ENCODE data around the gene CEACAM6. TPM values are rescaled to one million over a fixed set of nuclear protein-coding genes. Genes with fewer than 3 reads are reported as not detected.

The CEACAM6 gene
- total and polyA plus RNA-seq, 9 of the 15 experiments (the other 6 are each of a cell fraction or from before 2014, with no cell fraction given): 0.24 TPM; not detected in 8

GRCh38 chr19:41795031-41795461, 39.7 kb downstream of the CEACAM6 start (continued):
- no peak for TF ChIP-seq PKNOX1 (IDR thresholded peaks at IDR 0.05)
- peak; percentile 30; the same call in 1 of the 2 replicates for TF ChIP-seq EHMT2 (IDR thresholded peaks at IDR 0.05)
- peak; percentile 26; the same call in 1 of the 2 replicates for TF ChIP-seq EGR1 (conservative IDR thresholded peaks at IDR 0.05)
- TF ChIP-seq NFRKB (IDR thresholded peaks at IDR 0.05; ENCODE audit: low read depth): no peak
- peak; percentile 35; the same call in 1 of the 2 replicates for TF ChIP-seq XRCC5 (IDR thresholded peaks at IDR 0.05; ENCODE audit: low read depth, low read length)
- no peak for TF ChIP-seq U2AF1 (optimal IDR thresholded peaks at IDR 0.05; ENCODE audit: low read depth, low read length)

- H3K27ac ChIP-seq (ENCODE audit: extremely low read depth, low read depth, low read length): no peak within 1 kb of the TSS
- H3K9me3 ChIP-seq (replicated peaks; ENCODE audit: control insufficient read depth, insufficient read depth, low read depth, low read length): no peaks in the 10 kb centered on the region
- no peak within 1 kb of the TSS for H2AFZ ChIP-seq (ENCODE audit: low read depth, low read length)
- intact Hi-C loops (cut with micrococcal nuclease) (no loop called here), in situ Hi-C loops (cut with MboI) (loop anchor here (10.0 kb wide), 1 partner anchor 158 kb away; the partner anchor contains the start of gene RABAC1)
- H3K79me2 ChIP-seq (ENCODE audit: control insufficient read depth, insufficient read depth, low read length): no peaks in the 10 kb centered on the region
- DNase-seq (ENCODE audit: extremely low read depth in 1 of 4, low spot score in 3 of 4) (no peak), ATAC-seq (no peak), FAIRE-seq (no peak)
- POLR2A ChIA-PET: interaction anchor here (0.8 kb wide), 1 partner anchor 26 kb away, joined by 3 read pairs; no protein-coding TSS in a partner anchor
- H3K36me3 ChIP-seq (ENCODE audit: control insufficient read depth, insufficient read depth, low read length): no peaks in the 10 kb centered on the region
- peaks cover 2 to 25% of the 10 kb centered on the region in 2 experiments; a peak in 2 of 5 replicates for H3K27me3 ChIP-seq (ENCODE audit: control insufficient read depth in 2 of 2, insufficient read depth in 2 of 2, low read length in 2 of 2)
- H3K4me2 ChIP-seq (ENCODE audit: insufficient read depth, low read length): no peak within 1 kb of the TSS
- H3K4me1 ChIP-seq (replicated peaks in 1 of 2; ENCODE audit: control insufficient read depth in 2 of 2, insufficient read depth in 2 of 2, low read length in 2 of 2): no peaks in the 10 kb centered on the region
- H3K9ac ChIP-seq (ENCODE audit: insufficient read depth in 1 of 2, low read depth in 2 of 2, low read length in 2 of 2): no peak within 1 kb of the TSS
- H4K20me1 ChIP-seq (replicated peaks; ENCODE audit: control insufficient read depth, insufficient read depth, low read length): no peaks in the 10 kb centered on the region
- BruUV-seq (replicated peaks): no TSS peak
- CTCF ChIA-PET (ENCODE audit: low intra/inter-chr PET ratio): no interaction called here
- H3K9me1 ChIP-seq (ENCODE audit: control insufficient read depth, insufficient read depth, low read length): no peaks in the 10 kb centered on the region
- H3K4me3 ChIP-seq: no peak within 1 kb of the TSS
- TF ChIP-seq IRF2 (CRISPR knock-in tag; IDR thresholded peaks at IDR 0.05): no peak
- TF ChIP-seq, protein P1, sequence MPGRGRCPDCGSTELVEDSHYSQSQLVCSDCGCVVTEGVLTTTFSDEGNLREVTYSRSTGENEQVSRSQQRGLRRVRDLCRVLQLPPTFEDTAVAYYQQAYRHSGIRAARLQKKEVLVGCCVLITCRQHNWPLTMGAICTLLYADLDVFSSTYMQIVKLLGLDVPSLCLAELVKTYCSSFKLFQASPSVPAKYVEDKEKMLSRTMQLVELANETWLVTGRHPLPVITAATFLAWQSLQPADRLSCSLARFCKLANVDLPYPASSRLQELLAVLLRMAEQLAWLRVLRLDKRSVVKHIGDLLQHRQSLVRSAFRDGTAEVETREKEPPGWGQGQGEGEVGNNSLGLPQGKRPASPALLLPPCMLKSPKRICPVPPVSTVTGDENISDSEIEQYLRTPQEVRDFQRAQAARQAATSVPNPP (IDR thresholded peaks at IDR 0.05; ENCODE audit: borderline replicate concordance, insufficient read depth, insufficient read length): no peak
- TF ChIP-seq, protein P2, sequence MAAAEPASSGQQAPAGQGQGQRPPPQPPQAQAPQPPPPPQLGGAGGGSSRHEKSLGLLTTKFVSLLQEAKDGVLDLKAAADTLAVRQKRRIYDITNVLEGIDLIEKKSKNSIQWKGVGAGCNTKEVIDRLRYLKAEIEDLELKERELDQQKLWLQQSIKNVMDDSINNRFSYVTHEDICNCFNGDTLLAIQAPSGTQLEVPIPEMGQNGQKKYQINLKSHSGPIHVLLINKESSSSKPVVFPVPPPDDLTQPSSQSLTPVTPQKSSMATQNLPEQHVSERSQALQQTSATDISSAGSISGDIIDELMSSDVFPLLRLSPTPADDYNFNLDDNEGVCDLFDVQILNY (CRISPR knock-in tag; IDR thresholded peaks at IDR 0.05): no peak
- TF ChIP-seq PHB2 (IDR thresholded peaks at IDR 0.05; ENCODE audit: low read depth): no peak
- TF ChIP-seq JUNB (CRISPR knock-in tag; conservative IDR thresholded peaks at IDR 0.05): no peak
- no peak for TF ChIP-seq KDM5B (IDR thresholded peaks at IDR 0.05; ENCODE audit: insufficient replicate concordance, low read depth, low read length)
- no peak for TF ChIP-seq FIP1L1 (IDR thresholded peaks at IDR 0.05; ENCODE audit: low read depth, low read length, poor library complexity, severe bottlenecking)
- no peak for TF ChIP-seq MEF2A (IDR thresholded peaks at IDR 0.05; ENCODE audit: control insufficient read depth, low read depth, low read length)
- TF ChIP-seq, protein P3, sequence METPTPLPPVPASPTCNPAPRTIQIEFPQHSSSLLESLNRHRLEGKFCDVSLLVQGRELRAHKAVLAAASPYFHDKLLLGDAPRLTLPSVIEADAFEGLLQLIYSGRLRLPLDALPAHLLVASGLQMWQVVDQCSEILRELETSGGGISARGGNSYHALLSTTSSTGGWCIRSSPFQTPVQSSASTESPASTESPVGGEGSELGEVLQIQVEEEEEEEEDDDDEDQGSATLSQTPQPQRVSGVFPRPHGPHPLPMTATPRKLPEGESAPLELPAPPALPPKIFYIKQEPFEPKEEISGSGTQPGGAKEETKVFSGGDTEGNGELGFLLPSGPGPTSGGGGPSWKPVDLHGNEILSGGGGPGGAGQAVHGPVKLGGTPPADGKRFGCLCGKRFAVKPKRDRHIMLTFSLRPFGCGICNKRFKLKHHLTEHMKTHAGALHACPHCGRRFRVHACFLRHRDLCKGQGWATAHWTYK (CRISPR knock-in tag; IDR thresholded peaks at IDR 0.05): no peak
- no peak for TF ChIP-seq POLR2B (IDR thresholded peaks at IDR 0.05; ENCODE audit: low read depth, partially characterized antibody)
- TF ChIP-seq ZNF146 (CRISPR knock-in tag; IDR thresholded peaks at IDR 0.05; ENCODE audit: unreplicated experiment): no peak
- TF ChIP-seq TAF15 (IDR thresholded peaks at IDR 0.05; ENCODE audit: low read depth, low read length): no peak
- no peak for TF ChIP-seq ZNF75A (CRISPR knock-in tag; IDR thresholded peaks at IDR 0.05)
These were observed 41.0 kb downstream of the CEACAM6 start, which contains the start of gene CEACAM3 for GRCh38 chr19:41796362-41796761. Gene CEACAM3 (plus strand): TSS chr19:41796587. CDS start chr19:41796678, 91 bp downstream.
